ENCODE results near the gene PHACTR1.

GRCh38 chr6:13239530-13240455, 523.2 kb downstream of the PHACTR1 start:
- no peak for TF ChIP-seq CTCF (conservative IDR thresholded peaks at IDR 0.05 in 1 of 2, IDR thresholded peaks at IDR 0.05 in 1 of 2; ENCODE audit: extremely low read depth in 1 of 2, insufficient read depth in 1 of 2, low read depth in 1 of 2, low read length in 2 of 2)
- TF ChIP-seq EZH2 (IDR thresholded peaks at IDR 0.05; ENCODE audit: borderline replicate concordance, low read length), result no peak
